Measurements from ENCODE around the gene DCTN5.
A peak's percentile ranks its signal among the peaks of the same experiment; 100 is the strongest.

The DCTN5 gene

DNA sequence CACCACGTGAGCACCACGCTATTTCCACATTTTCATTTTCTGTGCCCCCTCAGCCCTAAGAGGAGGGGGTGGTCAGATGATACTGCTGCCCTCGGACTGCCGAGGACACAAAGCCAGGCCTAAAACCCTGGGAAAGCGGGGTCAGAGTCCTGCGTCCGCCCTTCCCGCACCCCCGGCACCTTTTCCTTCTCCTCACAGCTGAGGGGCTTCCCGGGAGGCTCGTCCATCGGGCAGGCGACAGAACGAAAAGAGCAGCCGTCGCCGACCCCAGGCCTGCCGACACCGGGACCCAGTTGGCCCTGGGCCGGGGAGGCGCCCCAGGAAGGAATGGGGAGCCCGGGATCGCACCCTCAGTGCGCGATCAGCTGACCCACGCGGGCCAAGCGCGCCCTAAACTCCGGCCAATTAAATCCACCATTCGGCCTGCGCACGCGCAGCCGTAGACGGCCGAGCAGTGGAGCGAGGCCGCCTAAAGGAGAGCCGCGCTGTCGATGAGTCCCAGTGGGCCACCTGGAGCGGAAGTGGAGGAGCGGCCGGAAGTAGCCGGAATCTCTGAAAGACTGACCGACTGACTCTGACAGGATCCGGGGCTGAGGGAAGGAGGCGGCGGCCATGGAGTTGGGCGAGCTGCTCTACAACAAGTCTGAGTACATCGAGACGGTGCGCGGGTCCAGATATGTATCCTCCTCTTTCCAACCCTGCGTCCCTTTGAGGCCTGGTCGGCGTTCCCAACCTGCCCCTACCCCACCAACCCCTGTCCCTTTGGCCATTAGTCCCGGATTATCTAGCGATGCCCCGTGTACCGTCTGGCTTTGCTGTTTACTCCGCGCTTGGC, at the start of gene DCTN5, which contains the start of gene PALB2:
Gene DCTN5 (plus strand): TSS at position 536 of the 835 bp plus-strand sequence. CDS start 77 bp downstream, at position 613.
Gene PALB2 (minus strand): TSS at position 380 of the 835 bp plus-strand sequence. CDS start 153 bp downstream, at position 227.
- H3K27ac ChIP-seq, result peak within 1 kb of the TSS; percentile 86
- TF ChIP-seq, protein P1, sequence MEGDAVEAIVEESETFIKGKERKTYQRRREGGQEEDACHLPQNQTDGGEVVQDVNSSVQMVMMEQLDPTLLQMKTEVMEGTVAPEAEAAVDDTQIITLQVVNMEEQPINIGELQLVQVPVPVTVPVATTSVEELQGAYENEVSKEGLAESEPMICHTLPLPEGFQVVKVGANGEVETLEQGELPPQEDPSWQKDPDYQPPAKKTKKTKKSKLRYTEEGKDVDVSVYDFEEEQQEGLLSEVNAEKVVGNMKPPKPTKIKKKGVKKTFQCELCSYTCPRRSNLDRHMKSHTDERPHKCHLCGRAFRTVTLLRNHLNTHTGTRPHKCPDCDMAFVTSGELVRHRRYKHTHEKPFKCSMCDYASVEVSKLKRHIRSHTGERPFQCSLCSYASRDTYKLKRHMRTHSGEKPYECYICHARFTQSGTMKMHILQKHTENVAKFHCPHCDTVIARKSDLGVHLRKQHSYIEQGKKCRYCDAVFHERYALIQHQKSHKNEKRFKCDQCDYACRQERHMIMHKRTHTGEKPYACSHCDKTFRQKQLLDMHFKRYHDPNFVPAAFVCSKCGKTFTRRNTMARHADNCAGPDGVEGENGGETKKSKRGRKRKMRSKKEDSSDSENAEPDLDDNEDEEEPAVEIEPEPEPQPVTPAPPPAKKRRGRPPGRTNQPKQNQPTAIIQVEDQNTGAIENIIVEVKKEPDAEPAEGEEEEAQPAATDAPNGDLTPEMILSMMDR (conservative IDR thresholded peaks at IDR 0.05), result no peak
- TF ChIP-seq ZFX (IDR thresholded peaks at IDR 0.05), result peak; percentile 40; the same call in 1 of the 2 replicates

- no peak overlapping the region for H3K27ac ChIP-seq
- TF ChIP-seq, protein P1 (conservative IDR thresholded peaks at IDR 0.05), result no peak
- TF ChIP-seq ZFX (IDR thresholded peaks at IDR 0.05), result no peak
These were observed 47.1 kb upstream of the DCTN5 start for GRCh38 chr16:23594186-23594585.

GRCh38 chr16:23595246-23595950, 45.9 kb upstream of the DCTN5 start:
- TF ChIP-seq, protein P1 (conservative IDR thresholded peaks at IDR 0.05), result no peak
- no peak for TF ChIP-seq ZFX (IDR thresholded peaks at IDR 0.05)
- H3K27ac ChIP-seq, result peak overlapping the region; percentile 95

GRCh38 chr16:23595951-23596720, 45.1 kb upstream of the DCTN5 start, which contains the start of gene NDUFAB1:
NDUFAB1 (minus strand) TSS chr16:23596316; CDS start chr16:23596290, 26 bp downstream.
- H3K27ac ChIP-seq, result peak within 1 kb of the TSS; percentile 95
- TF ChIP-seq, protein P1 (conservative IDR thresholded peaks at IDR 0.05), result peak; percentile 100
- peak; percentile 85; the same call in 1 of the 2 replicates for TF ChIP-seq ZFX (IDR thresholded peaks at IDR 0.05)

GRCh38 chr16:23597003-23597756, 44.1 kb upstream of the DCTN5 start:
- TF ChIP-seq, protein P1 (conservative IDR thresholded peaks at IDR 0.05), result no peak
- no peak for TF ChIP-seq ZFX (IDR thresholded peaks at IDR 0.05)
- no peak overlapping the region for H3K27ac ChIP-seq

GRCh38 chr16:23607726-23608125, 33.5 kb upstream of the DCTN5 start:
- TF ChIP-seq, protein P1 (conservative IDR thresholded peaks at IDR 0.05), result no peak
- TF ChIP-seq ZFX (IDR thresholded peaks at IDR 0.05), result no peak
- no peak overlapping the region for H3K27ac ChIP-seq
